GM23248 (cell line): ENCODE measurements around the gene NNT.

Experiments
- EZH2 ChIP-seq: fragments of 200-600 bp; sonication (generic); IDR thresholded peaks from 2 replicates; pipeline ENCODE4 v1.6.1; 2018; ENCODE audit warnings: antibody characterized with exemption, mild to moderate bottlenecking; ENCODE audit not compliant: insufficient read depth, poor library complexity, severe bottlenecking
- EZH2phosphoT487 ChIP-seq: fragments of 200-600 bp; sonication (generic); IDR thresholded peaks from 2 replicates; pipeline ENCODE4 v1.6.1; 2018; ENCODE audit warnings: antibody characterized with exemption, moderate library complexity, mild to moderate bottlenecking, low read depth; ENCODE audit not compliant: insufficient read depth

GRCh38 chr5:43631182-43631910, 28.4 kb downstream of the NNT start:
- TF ChIP-seq EZH2 = no peak
- no peak for TF ChIP-seq EZH2phosphoT487
